Measurements from ENCODE around the gene RASL11A.
"Not testable (repeated sequence)": the region's sequence is repeated elsewhere in the genome, so short reads cannot be mapped to it uniquely, and the experiment has no call there.

RASL11A gene

GRCh38 chr13:27269114-27269665, 1.4 kb upstream of the RASL11A start:
- no peak for DNase-seq

- no peak for DNase-seq
Observed at GRCh38 chr13:27271570-27272096, 1.0 kb downstream of the RASL11A start.

GRCh38 chr13:27273658-27274425, 3.2 kb downstream of the RASL11A start:
- no peak for DNase-seq

- DNase-seq: no peak
Observed at GRCh38 chr13:27274631-27275030, 4.0 kb downstream of the RASL11A start.

GRCh38 chr13:27276188-27276587, 5.6 kb downstream of the RASL11A start:
- DNase-seq: no peak

- DNase-seq: no peak
Observed at GRCh38 chr13:27279506-27279905, 8.9 kb downstream of the RASL11A start.

- no peak for DNase-seq
Observed at GRCh38 chr13:27280009-27280656, 9.5 kb downstream of the RASL11A start.

GRCh38 chr13:27280841-27281240, 10.2 kb downstream of the RASL11A start:
- DNase-seq: no peak

- DNase-seq: no peak
Observed at GRCh38 chr13:27281420-27281819, 10.8 kb downstream of the RASL11A start.

GRCh38 chr13:27283906-27284493, 13.4 kb downstream of the RASL11A start:
- no peak for DNase-seq

- no peak for DNase-seq
Observed at GRCh38 chr13:27288392-27288791, 17.8 kb downstream of the RASL11A start.

- DNase-seq: no peak
Observed at GRCh38 chr13:27289011-27289665, 18.5 kb downstream of the RASL11A start.

- DNase-seq: no peak
Observed at GRCh38 chr13:27290715-27291114, 20.1 kb downstream of the RASL11A start.

GRCh38 chr13:27291967-27292366, 21.3 kb downstream of the RASL11A start:
- DNase-seq: not testable (repeated sequence)

- no peak for DNase-seq
Observed at GRCh38 chr13:27293076-27293691, 22.6 kb downstream of the RASL11A start.

- DNase-seq: no peak
Observed at GRCh38 chr13:27293873-27294515, 23.4 kb downstream of the RASL11A start.

- peak in 1 of 2 experiments; percentile 16 for DNase-seq
Observed at GRCh38 chr13:27295096-27295495, 24.5 kb downstream of the RASL11A start.

- DNase-seq: no peak
Observed at GRCh38 chr13:27295660-27296059, 25.0 kb downstream of the RASL11A start.

GRCh38 chr13:27296496-27296895, 25.9 kb downstream of the RASL11A start:
- DNase-seq: no peak

GRCh38 chr13:27298849-27299248, 28.2 kb downstream of the RASL11A start:
- DNase-seq: no peak

GRCh38 chr13:27300406-27300805, 29.8 kb downstream of the RASL11A start:
- DNase-seq: not testable (repeated sequence)

All from activated CD4-positive, alpha-beta T cell treated with anti-CD3 and anti-CD28 coated beads, Interleukin-2, amount 50 U/mL, for 48 hours (primary cell).